ENCODE results near the gene GPR15LG.

GPR15LG gene

GRCh38 chr10:84194424-84195043 is 20.9 kb downstream of the GPR15LG start, which contains the start of gene CDHR1:
Gene CDHR1 (plus strand): TSS chr10:84194537. CDS start chr10:84194761, 224 bp downstream.
- DNase-seq, result no peak

- no peak for DNase-seq
Measured at GRCh38 chr10:84195044-84195830, 21.6 kb downstream of the GPR15LG start.

GRCh38 chr10:84196083-84196482 is 22.5 kb downstream of the GPR15LG start:
- DNase-seq, result no peak

GRCh38 chr10:84196941-84197340 is 23.3 kb downstream of the GPR15LG start:
- no peak for DNase-seq

GRCh38 chr10:84197643-84198042 is 24.0 kb downstream of the GPR15LG start:
- no peak for DNase-seq

GRCh38 chr10:84198206-84198915 is 24.8 kb downstream of the GPR15LG start:
- no peak for DNase-seq

GRCh38 chr10:84200537-84201243 is 27.1 kb downstream of the GPR15LG start:
- no peak for DNase-seq

- no peak for DNase-seq
Measured at GRCh38 chr10:84201244-84201606, 27.6 kb downstream of the GPR15LG start.

- DNase-seq, result no peak
Measured at GRCh38 chr10:84201682-84202081, 28.1 kb downstream of the GPR15LG start.

- DNase-seq, result no peak
Measured at GRCh38 chr10:84202349-84202748, 28.7 kb downstream of the GPR15LG start.

- DNase-seq, result no peak
Measured at GRCh38 chr10:84204122-84204521, 30.5 kb downstream of the GPR15LG start.

GRCh38 chr10:84204610-84205009 is 31.0 kb downstream of the GPR15LG start:
- DNase-seq, result no peak

GRCh38 chr10:84205049-84205852 is 31.6 kb downstream of the GPR15LG start:
- DNase-seq, result no peak

- no peak for DNase-seq
Measured at GRCh38 chr10:84205853-84206525, 32.4 kb downstream of the GPR15LG start.

- DNase-seq, result no peak
Measured at GRCh38 chr10:84208023-84208422, 34.4 kb downstream of the GPR15LG start.

GRCh38 chr10:84211566-84211965 is 38.0 kb downstream of the GPR15LG start:
- no peak for DNase-seq

GRCh38 chr10:84212014-84212413 is 38.4 kb downstream of the GPR15LG start:
- DNase-seq, result no peak

- DNase-seq, result no peak
Measured at GRCh38 chr10:84213076-84213475, 39.5 kb downstream of the GPR15LG start.

- DNase-seq, result no peak
Measured at GRCh38 chr10:84214046-84214572, 40.5 kb downstream of the GPR15LG start.

- DNase-seq, result no peak
Measured at GRCh38 chr10:84214612-84215235, 41.1 kb downstream of the GPR15LG start.

- no peak for DNase-seq
Measured at GRCh38 chr10:84216834-84217233, 43.2 kb downstream of the GPR15LG start.

Measured in SHP77 (cell line).